Upper lobe of left lung (tissue), 6 donors: Measurements from ENCODE around the gene LATS2. TPM values are rescaled to one million over a fixed set of nuclear protein-coding genes. Genes with fewer than 3 reads are reported as not detected.
"Not testable (repeated sequence)": the region's sequence is repeated elsewhere in the genome, so short reads cannot be mapped to it uniquely, and the experiment has no call there.

Source experiments
- ATAC-seq, 2 donors: fragments of 200-7000 bp; cut with Tn5 transposase; one replicate each; pipeline ENCODE4 v1.9.1; 2022; ENCODE audit warnings: mild to moderate bottlenecking in 2 of 2, moderate library complexity in 2 of 2; ENCODE audit not compliant: low FRiP score in 2 of 2
- DNase-seq, 2 donors: peaks; one replicate each; pipeline ENCODE4 v3.0.0-alpha.2; 2019 to 2020
- H3K27ac ChIP-seq, 4 donors: fragments of 200-600 bp; sonication (generic); one replicate each; pipeline ENCODE4 v1.5.1; 2016 to 2019
- H3K27me3 ChIP-seq, 4 donors: fragments of 200-600 bp; sonication (generic); one replicate each; pipeline ENCODE4 v1.5.1; 2017 to 2019
- H3K36me3 ChIP-seq, 4 donors: fragments of 200-600 bp; sonication (generic); one replicate each; pipeline ENCODE4 v1.5.1; 2016 to 2019
- H3K4me1 ChIP-seq, 4 donors: fragments of 200-600 bp; sonication (generic); one replicate each; pipeline ENCODE4 v1.5.1; 2018 to 2019
- H3K4me3 ChIP-seq, 4 donors: fragments of 200-600 bp; sonication (generic); one replicate each; pipeline ENCODE4 v1.5.1; 2017 to 2019; ENCODE audit warnings: mild to moderate bottlenecking in 2 of 4, moderate library complexity in 1 of 4
- H3K9me3 ChIP-seq, 4 donors: fragments of 200-600 bp; sonication (generic); one replicate each; pipeline ENCODE4 v1.5.1; 2018 to 2019
- EP300 ChIP-seq, 4 donors: sonication (generic); formaldehyde crosslinking; IDR thresholded peaks; one replicate each; pipeline ENCODE4 v1.5.1; 2017; ENCODE audit warnings: antibody characterized with exemption in 4 of 4, control low read depth in 2 of 4
- POLR2A ChIP-seq, 4 donors: fragments of 450-650 bp; IDR thresholded peaks; one replicate each; pipeline ENCODE4 v1.5.1; 2016 to 2017; ENCODE audit warnings: antibody characterized with exemption in 4 of 4, mild to moderate bottlenecking in 2 of 4
- POLR2AphosphoS5 ChIP-seq, 2 donors: sonication (generic); formaldehyde crosslinking; IDR thresholded peaks; one replicate each; pipeline ENCODE4 v1.5.1; 2017; ENCODE audit warnings: antibody characterized with exemption in 2 of 2
- WGBS, 2 donors: methylation state at CpG; one replicate each; pipeline ENCODE4 v1.1.5; 2017 to 2018; 5-methylcytosine and 5-hydroxymethylcytosine counted together
- total RNA-seq, 6 donors: library from RNA; depleted of rRNA in 4 of 6; stranded (reverse); fragments of >200 nt in 4 of 6; gene quantifications; one replicate each; pipeline versions ENCODE4 v1.1.0 to v1.2.1, GENCODE V29; 2016 to 2021
- TF ChIP-seq, protein P1 (sequence below), 6 experiments: fragments of 450-650 bp in 4 of 6; fragments of 200-600 bp in 2 of 6; sonication (generic) in 2 of 6; IDR thresholded peaks; one replicate each; pipeline ENCODE4 v1.5.1; 2016 to 2019; ENCODE audit warnings: antibody characterized with exemption in 6 of 6
- donor health status: DM: no; HTN: no; CAD: no; lungs with moderate emphysema.
- donor health status: DM: no; HTN: yes; CAD: no; lungs with severe emphysema.

Gene LATS2
- total RNA-seq, 6 donors from 2014 or later, result 26.2 to 44.4 (median 39.5) TPM

- TF ChIP-seq, protein P1, sequence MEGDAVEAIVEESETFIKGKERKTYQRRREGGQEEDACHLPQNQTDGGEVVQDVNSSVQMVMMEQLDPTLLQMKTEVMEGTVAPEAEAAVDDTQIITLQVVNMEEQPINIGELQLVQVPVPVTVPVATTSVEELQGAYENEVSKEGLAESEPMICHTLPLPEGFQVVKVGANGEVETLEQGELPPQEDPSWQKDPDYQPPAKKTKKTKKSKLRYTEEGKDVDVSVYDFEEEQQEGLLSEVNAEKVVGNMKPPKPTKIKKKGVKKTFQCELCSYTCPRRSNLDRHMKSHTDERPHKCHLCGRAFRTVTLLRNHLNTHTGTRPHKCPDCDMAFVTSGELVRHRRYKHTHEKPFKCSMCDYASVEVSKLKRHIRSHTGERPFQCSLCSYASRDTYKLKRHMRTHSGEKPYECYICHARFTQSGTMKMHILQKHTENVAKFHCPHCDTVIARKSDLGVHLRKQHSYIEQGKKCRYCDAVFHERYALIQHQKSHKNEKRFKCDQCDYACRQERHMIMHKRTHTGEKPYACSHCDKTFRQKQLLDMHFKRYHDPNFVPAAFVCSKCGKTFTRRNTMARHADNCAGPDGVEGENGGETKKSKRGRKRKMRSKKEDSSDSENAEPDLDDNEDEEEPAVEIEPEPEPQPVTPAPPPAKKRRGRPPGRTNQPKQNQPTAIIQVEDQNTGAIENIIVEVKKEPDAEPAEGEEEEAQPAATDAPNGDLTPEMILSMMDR (IDR thresholded peaks at IDR 0.05), result no peak
- TF ChIP-seq EP300 (IDR thresholded peaks at IDR 0.05) (no peak), POLR2A (IDR thresholded peaks at IDR 0.05) (no peak), POLR2AphosphoS5 (IDR thresholded peaks at IDR 0.05) (no peak)
- H3K36me3 ChIP-seq, result peaks cover 0 to 5% (median under 1%) of the 10 kb centered on the region in 4 donors
- 91% methylated on average over 16 of the region's 16 CpGs for WGBS, 2 donors
- H3K4me1 ChIP-seq, result peaks cover 18 to 65% (median 44%) of the 10 kb centered on the region in 4 donors
- H3K4me3 ChIP-seq, result no peak overlapping the region
- H3K27ac ChIP-seq, result no peak overlapping the region
- DNase-seq (no peak), ATAC-seq (no peak)
- H3K27me3 ChIP-seq, result no peaks in the 10 kb centered on the region
- H3K9me3 ChIP-seq, result no peaks in the 10 kb centered on the region
These were observed 10.8 kb downstream of the LATS2 start for GRCh38 chr13:21050288-21051197.

DNA sequence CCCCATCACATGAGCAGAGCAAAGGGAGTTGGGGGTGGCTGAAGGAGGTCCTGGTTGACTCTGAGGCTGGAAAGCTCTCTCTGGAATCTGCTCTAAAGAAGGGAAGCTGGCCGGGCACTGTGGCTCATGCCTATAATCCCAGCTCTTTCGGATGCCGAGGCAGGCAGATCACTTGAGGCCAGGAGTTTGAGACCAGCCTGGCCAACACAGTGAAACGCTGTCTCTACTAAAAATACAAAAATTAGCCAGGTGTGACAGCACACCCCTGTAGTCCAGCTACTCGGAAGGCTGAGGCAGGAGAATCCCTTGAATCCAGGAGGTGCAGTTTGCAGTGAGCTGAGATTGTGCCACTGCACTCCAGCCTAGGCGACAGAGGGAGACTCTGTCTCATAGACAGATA is 11.7 kb downstream of the LATS2 start:
- Histone ChIP-seq H3K27ac (peak overlapping the region in 1 of 4 donors; percentile 48), H3K4me1 (peaks cover 22 to 64% (median 47%) of the 10 kb centered on the region in 4 donors)
- 89 to 93% methylated on average over 6 of the region's 6 CpGs for WGBS, 2 donors

GRCh38 chr13:21048901-21049698 is 12.3 kb downstream of the LATS2 start:
- no peaks in the 10 kb centered on the region for H3K27me3 ChIP-seq
- ATAC-seq (no peak), DNase-seq (no peak)
- no peaks in the 10 kb centered on the region for H3K9me3 ChIP-seq
- no peak overlapping the region for H3K4me3 ChIP-seq
- peaks cover 23 to 58% (median 44%) of the 10 kb centered on the region in 4 donors for H3K4me1 ChIP-seq
- TF ChIP-seq, protein P1 (IDR thresholded peaks at IDR 0.05), result no peak
- no peak for TF ChIP-seq POLR2A (IDR thresholded peaks at IDR 0.05)
- TF ChIP-seq POLR2AphosphoS5 (IDR thresholded peaks at IDR 0.05), result no peak
- no peak for TF ChIP-seq EP300 (IDR thresholded peaks at IDR 0.05)
- H3K27ac ChIP-seq, result peak overlapping the region in 1 of 4 donors; percentile 48
- H3K36me3 ChIP-seq, result peaks cover 3 to 12% (median 4%) of the 10 kb centered on the region in 4 donors
- 81 to 94% methylated on average over 6 of the region's 6 CpGs for WGBS, 2 donors

More for the DNA sequence above, 11.7 kb downstream of the LATS2 start:
- not testable (repeated sequence) for ATAC-seq, H3K9me3 ChIP-seq, H3K4me3 ChIP-seq, DNase-seq, H3K27me3 ChIP-seq
- H3K36me3 ChIP-seq, result peaks cover 0 to 11% (median 4%) of the 10 kb centered on the region in 4 donors

- Histone ChIP-seq H3K9me3 (no peaks in the 10 kb centered on the region), H3K27ac (no peak overlapping the region), H3K36me3 (peaks cover 3 to 21% (median 6%) of the 10 kb centered on the region in 4 donors), H3K27me3 (no peaks in the 10 kb centered on the region), H3K4me1 (peaks cover 29 to 44% (median 37%) of the 10 kb centered on the region in 4 donors), H3K4me3 (no peak overlapping the region)
- ATAC-seq (no peak), DNase-seq (no peak)
- TF ChIP-seq EP300 (IDR thresholded peaks at IDR 0.05) (no peak), POLR2A (IDR thresholded peaks at IDR 0.05) (no peak), POLR2AphosphoS5 (IDR thresholded peaks at IDR 0.05) (no peak)
- TF ChIP-seq, protein P1 (IDR thresholded peaks at IDR 0.05), result no peak
- WGBS, 2 donors, result 77 to 84% methylated on average over 10 of the region's 10 CpGs
These were observed 13.6 kb downstream of the LATS2 start for GRCh38 chr13:21047591-21048282.
